HEK293 (cell line): Measurements from ENCODE around the gene ZBED4.

Source experiments
- CTCF ChIA-PET: fragments of 350-600 bp; formaldehyde crosslinking; extraction: SDS; loops from one replicate; lab custom pipeline; 2021; ENCODE audit warnings: antibody characterized with exemption; lab: Yijun Ruan, JAX
- POLR2A ChIA-PET: fragments of 300-600 bp; formaldehyde crosslinking; extraction: SDS; loops from one replicate; lab custom pipeline; 2020; ENCODE audit warnings: antibody characterized with exemption, inconsistent platforms; lab: Yijun Ruan, JAX
- H3K27ac ChIP-seq: fragments of 200-500 bp; sonication (Bioruptor generic); 2 replicates; pipeline ENCODE4 v1.5.1; 2014; ENCODE audit warnings: low read depth, low read length, control low read depth, inconsistent platforms; ENCODE audit errors: extremely low read depth
- H3K36me3 ChIP-seq, 2 experiments: fragments of 200-500 bp in 1 of 2; sonication (Bioruptor generic) in 1 of 2; 1 replicate in 1 of 2; 2 replicates in 1 of 2; pipeline ENCODE4 v1.5.1; 2014 to 2017; ENCODE audit warnings: inconsistent platforms in 2 of 2, low read length in 2 of 2; ENCODE audit not compliant: control insufficient read depth in 2 of 2, insufficient read depth in 1 of 2
- H3K4me1 ChIP-seq: fragments of 200-500 bp; sonication (Bioruptor generic); 2 replicates; pipeline ENCODE4 v1.5.1; 2014; ENCODE audit warnings: mild to moderate bottlenecking, low read length, inconsistent platforms; ENCODE audit not compliant: control insufficient read depth, insufficient read depth
- H3K4me3 ChIP-seq: 2 replicates; pipeline ENCODE4 v1.5.1; 2011; ENCODE audit warnings: low read depth, mild to moderate bottlenecking, control low read depth, low read length, moderate library complexity
- H3K9me3 ChIP-seq: fragments of 200-500 bp; sonication (Bioruptor generic); 2 replicates; pipeline ENCODE4 v1.5.1; 2014; ENCODE audit warnings: low read depth, low read length, inconsistent platforms; ENCODE audit not compliant: control insufficient read depth, insufficient read depth
- ATF2 ChIP-seq: fragments of 450-650 bp; formaldehyde crosslinking; IDR thresholded peaks from 2 replicates; pipeline ENCODE4 v1.5.1; 2016; ENCODE audit warnings: missing biosample characterization, missing genetic modification characterization, low read depth
- ZBTB11 ChIP-seq: fragments of 450-650 bp; formaldehyde crosslinking; conservative IDR thresholded peaks from 2 replicates; pipeline ENCODE4 v1.5.1; 2016; ENCODE audit warnings: low read depth, missing biosample characterization, missing genetic modification characterization
- ZFP37 ChIP-seq: fragments of 450-650 bp; formaldehyde crosslinking; IDR thresholded peaks from 2 replicates; pipeline ENCODE4 v1.5.1; 2016; ENCODE audit warnings: missing biosample characterization, missing genetic modification characterization
- ZNF146 ChIP-seq: fragments of 450-650 bp; formaldehyde crosslinking; IDR thresholded peaks from 2 replicates; pipeline ENCODE4 v1.5.1; 2016; ENCODE audit warnings: missing biosample characterization, missing genetic modification characterization
- ZNF19 ChIP-seq: fragments of 450-650 bp; formaldehyde crosslinking; IDR thresholded peaks from 2 replicates; pipeline ENCODE4; 2016; ENCODE audit warnings: missing biosample characterization, missing genetic modification characterization, low read depth
- ZNF221 ChIP-seq: fragments of 450-650 bp; formaldehyde crosslinking; IDR thresholded peaks from 2 replicates; pipeline ENCODE4 v1.5.1; 2017; ENCODE audit warnings: missing biosample characterization, missing genetic modification characterization, borderline replicate concordance
- ZNF23 ChIP-seq: fragments of 450-650 bp; formaldehyde crosslinking; IDR thresholded peaks from 2 replicates; pipeline ENCODE4 v1.5.1; 2016; ENCODE audit warnings: missing biosample characterization, missing genetic modification characterization, borderline replicate concordance
- ZNF280D ChIP-seq: fragments of 450-650 bp; formaldehyde crosslinking; IDR thresholded peaks from 2 replicates; pipeline ENCODE4 v1.5.1; 2016; ENCODE audit warnings: missing biosample characterization, missing genetic modification characterization
- ZNF518A ChIP-seq: fragments of 450-650 bp; formaldehyde crosslinking; conservative IDR thresholded peaks from 2 replicates; pipeline ENCODE4 v1.5.1; 2016; ENCODE audit warnings: low read depth, missing biosample characterization, missing genetic modification characterization
- ZNF580 ChIP-seq: fragments of 450-650 bp; formaldehyde crosslinking; IDR thresholded peaks from 2 replicates; pipeline ENCODE4 v1.5.1; 2016; ENCODE audit warnings: missing biosample characterization, missing genetic modification characterization
- ZNF639 ChIP-seq: fragments of 450-650 bp; formaldehyde crosslinking; IDR thresholded peaks from 2 replicates; pipeline ENCODE4 v1.5.1; 2016; ENCODE audit warnings: missing biosample characterization, missing genetic modification characterization
- ZNF660 ChIP-seq: fragments of 450-650 bp; IDR thresholded peaks from 2 replicates; pipeline ENCODE4 v1.5.1; 2018; ENCODE audit warnings: missing biosample characterization, mild to moderate bottlenecking, missing genetic modification characterization
- ZNF830 ChIP-seq: fragments of 450-650 bp; IDR thresholded peaks from 2 replicates; pipeline ENCODE4 v1.5.0; 2018; ENCODE audit warnings: missing biosample characterization, missing genetic modification characterization, low read depth, mild to moderate bottlenecking, moderate library complexity

Gene ZBED4

GRCh38 chr22:49869845-49870712, 16.4 kb downstream of the ZBED4 start:
- no peak for TF ChIP-seq ZFP37 (tag by site-specific recombination)
- peak; percentile 97 for TF ChIP-seq ZNF146 (tag by site-specific recombination)
- peak; percentile 83 for TF ChIP-seq ZNF580 (tag by site-specific recombination)
- peak; percentile 84; the same call in 1 of the 2 replicates for TF ChIP-seq ZNF280D (tag by site-specific recombination)
- ChIA-PET POLR2A (interaction anchor here (0.6 kb wide), 1 partner anchor 681 kb away, joined by 3 read pairs; no protein-coding TSS in a partner anchor), CTCF (no interaction called here)
- peaks cover 2% of the 10 kb centered on the region; the same call in 1 of the 2 replicates for H3K9me3 ChIP-seq
- no peak overlapping the region for H3K4me3 ChIP-seq
- H3K36me3 ChIP-seq: peaks cover 8 to 23% of the 10 kb centered on the region in 2 experiments; a peak in 2 of 3 replicates
- H3K27ac ChIP-seq: no peak overlapping the region
- no peaks in the 10 kb centered on the region for H3K4me1 ChIP-seq

- peaks cover under 1% of the 10 kb centered on the region for H3K9me3 ChIP-seq
- no peak for TF ChIP-seq ZNF660 (tag by site-specific recombination)
- TF ChIP-seq ATF2 (tag by site-specific recombination): no peak
- TF ChIP-seq ZNF518A: no peak
- TF ChIP-seq, all 188 proteins: peak for 0
- Histone ChIP-seq H3K4me1 (no peaks in the 10 kb centered on the region), H3K36me3 (peaks cover 7 to 27% of the 10 kb centered on the region in 2 experiments), H3K4me3 (no peak overlapping the region), H3K27ac (no peak overlapping the region)
- CTCF ChIA-PET: interaction anchor here (0.6 kb wide), 1 partner anchor 631 kb away, joined by 3 read pairs; no protein-coding TSS in a partner anchor
- POLR2A ChIA-PET: interaction anchor here (0.6 to 0.7 kb wide), 2 partner anchors 15 to 43 kb away, joined by 3 read pairs; no protein-coding TSS in a partner anchor
Measured at GRCh38 chr22:49871482-49871881, 17.8 kb downstream of the ZBED4 start.

- ChIA-PET CTCF (interaction anchor here (0.7 kb wide), 1 partner anchor 20 kb away, joined by 6 read pairs; no protein-coding TSS in a partner anchor), POLR2A (no interaction called here)
- no peak overlapping the region for H3K4me3 ChIP-seq
- peaks cover 9 to 23% of the 10 kb centered on the region in 2 experiments for H3K36me3 ChIP-seq
- no peaks in the 10 kb centered on the region; the same call in none of the 2 replicates for H3K9me3 ChIP-seq
- no peaks in the 10 kb centered on the region for H3K4me1 ChIP-seq
- no peak overlapping the region for H3K27ac ChIP-seq
- TF ChIP-seq ZNF639 (tag by site-specific recombination) (no peak), ZNF23 (tag by site-specific recombination) (no peak), ZNF221 (tag by site-specific recombination) (no peak), ZBTB11 (no peak), ZNF830 (no peak), ZNF19 (tag by site-specific recombination) (no peak)
Measured at GRCh38 chr22:49872347-49872746, 18.7 kb downstream of the ZBED4 start.
